ENCODE measurements around the gene DYNC2I2.

The DYNC2I2 gene

GRCh38 chr9:128614728-128615127 is 41.9 kb downstream of the DYNC2I2 start:
- Histone ChIP-seq H3K36me3 (peaks cover 98% of the 10 kb centered on the region), H3K27ac (no peak overlapping the region), H3K9me3 (ENCODE audit: severe bottlenecking) (no peaks in the 10 kb centered on the region), H3K27me3 (ENCODE audit: insufficient read depth, low read depth, severe bottlenecking) (no peaks in the 10 kb centered on the region), H3K4me3 (ENCODE audit: low read depth, low read length) (no peak overlapping the region)
- TF ChIP-seq CTCF (IDR thresholded peaks at IDR 0.05; ENCODE audit: low read depth, low read length) = no peak
- DNase-seq = no peak

- no peaks in the 10 kb centered on the region for H3K27me3 ChIP-seq (ENCODE audit: insufficient read depth, low read depth, severe bottlenecking)
- peaks cover 98% of the 10 kb centered on the region for H3K36me3 ChIP-seq
- H3K9me3 ChIP-seq (ENCODE audit: severe bottlenecking) = no peaks in the 10 kb centered on the region
- DNase-seq = no peak
- H3K27ac ChIP-seq = no peak overlapping the region
- no peak overlapping the region for H3K4me3 ChIP-seq (ENCODE audit: low read depth, low read length)
- no peak for TF ChIP-seq CTCF (IDR thresholded peaks at IDR 0.05; ENCODE audit: low read depth, low read length)
Observed at GRCh38 chr9:128611600-128612394, 44.9 kb downstream of the DYNC2I2 start.

- peaks cover 96% of the 10 kb centered on the region for H3K36me3 ChIP-seq
Observed at GRCh38 chr9:128610897-128611296, 45.8 kb downstream of the DYNC2I2 start.

GRCh38 chr9:128607642-128608350 is 48.9 kb downstream of the DYNC2I2 start:
- DNase-seq = no peak
- H3K27me3 ChIP-seq (ENCODE audit: insufficient read depth, low read depth, severe bottlenecking) = no peaks in the 10 kb centered on the region
- no peaks in the 10 kb centered on the region for H3K9me3 ChIP-seq (ENCODE audit: severe bottlenecking)
- no peak for TF ChIP-seq CTCF (IDR thresholded peaks at IDR 0.05; ENCODE audit: low read depth, low read length)
- peaks cover 96% of the 10 kb centered on the region for H3K36me3 ChIP-seq
- H3K4me3 ChIP-seq (ENCODE audit: low read depth, low read length) = no peak overlapping the region
- H3K27ac ChIP-seq = no peak overlapping the region

More at GRCh38 chr9:128610897-128611296, 45.8 kb downstream of the DYNC2I2 start:
- H3K27ac ChIP-seq = no peak overlapping the region
- H3K27me3 ChIP-seq (ENCODE audit: insufficient read depth, low read depth, severe bottlenecking) = no peaks in the 10 kb centered on the region
- no peak for TF ChIP-seq CTCF (IDR thresholded peaks at IDR 0.05; ENCODE audit: low read depth, low read length)
- H3K4me3 ChIP-seq (ENCODE audit: low read depth, low read length) = no peak overlapping the region
- no peaks in the 10 kb centered on the region for H3K9me3 ChIP-seq (ENCODE audit: severe bottlenecking)
- DNase-seq = no peak

GRCh38 chr9:128603697-128604096 is 53.0 kb downstream of the DYNC2I2 start:
- H3K27ac ChIP-seq = no peak overlapping the region
- H3K27me3 ChIP-seq (ENCODE audit: insufficient read depth, low read depth, severe bottlenecking) = no peaks in the 10 kb centered on the region
- no peak overlapping the region for H3K4me3 ChIP-seq (ENCODE audit: low read depth, low read length)
- H3K36me3 ChIP-seq = peaks cover 94% of the 10 kb centered on the region
- H3K9me3 ChIP-seq (ENCODE audit: severe bottlenecking) = no peaks in the 10 kb centered on the region
- DNase-seq = no peak
- no peak for TF ChIP-seq CTCF (IDR thresholded peaks at IDR 0.05; ENCODE audit: low read depth, low read length)
